ENCODE data around the gene NINJ2.
"Not testable (repeated sequence)": the region's sequence is repeated elsewhere in the genome, so short reads cannot be mapped to it uniquely, and the experiment has no call there.

The NINJ2 gene

DNA sequence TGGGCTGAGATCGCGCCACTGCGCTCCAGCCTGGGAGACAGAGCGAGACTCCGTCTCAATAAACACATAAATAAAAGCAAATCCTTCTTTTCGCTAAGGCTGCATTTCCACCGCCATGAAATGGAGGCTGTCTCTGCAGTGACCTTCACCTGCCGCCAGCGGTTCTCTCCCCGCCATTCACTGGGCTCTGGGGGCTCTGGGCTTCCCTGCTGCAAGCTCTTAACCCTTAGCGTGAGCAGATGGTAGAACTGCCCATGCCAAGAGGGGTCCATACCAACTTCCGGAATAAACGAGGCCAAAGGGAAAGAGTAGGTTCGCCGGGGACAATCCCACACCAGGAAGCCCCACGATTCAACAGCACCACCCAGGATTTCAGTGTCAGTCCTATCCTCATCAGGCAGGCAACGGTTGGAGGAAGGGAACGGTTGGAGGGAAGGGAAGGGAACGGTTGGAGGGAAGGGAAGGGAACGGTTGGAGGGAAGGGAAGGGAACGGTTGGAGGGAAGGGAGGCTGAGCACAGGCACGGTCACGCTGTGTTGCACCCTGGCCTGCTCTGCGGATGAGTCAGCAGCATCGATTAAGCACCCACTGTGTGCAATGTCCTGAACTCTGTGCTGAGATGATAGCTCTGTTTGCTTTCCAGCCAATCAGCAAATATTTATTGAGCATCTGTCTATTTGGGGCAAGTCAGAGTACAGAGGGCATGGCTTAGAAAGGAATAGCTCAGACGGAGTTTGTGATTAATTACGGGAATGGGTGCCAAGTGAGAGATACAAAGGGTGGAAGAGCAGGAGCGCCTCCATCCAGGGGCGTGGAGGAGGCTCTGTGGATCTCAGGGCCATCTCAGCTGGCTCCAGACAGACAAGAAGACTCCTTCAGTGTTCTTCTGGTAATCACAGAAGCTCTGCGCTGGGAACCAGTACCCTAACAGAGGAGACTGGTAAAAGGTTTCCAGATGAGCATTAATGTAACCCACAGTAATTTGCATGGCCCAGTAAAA, 77.9 kb downstream of the NINJ2 start:
- no peak for DNase-seq (ENCODE audit: low spot score)

DNA sequence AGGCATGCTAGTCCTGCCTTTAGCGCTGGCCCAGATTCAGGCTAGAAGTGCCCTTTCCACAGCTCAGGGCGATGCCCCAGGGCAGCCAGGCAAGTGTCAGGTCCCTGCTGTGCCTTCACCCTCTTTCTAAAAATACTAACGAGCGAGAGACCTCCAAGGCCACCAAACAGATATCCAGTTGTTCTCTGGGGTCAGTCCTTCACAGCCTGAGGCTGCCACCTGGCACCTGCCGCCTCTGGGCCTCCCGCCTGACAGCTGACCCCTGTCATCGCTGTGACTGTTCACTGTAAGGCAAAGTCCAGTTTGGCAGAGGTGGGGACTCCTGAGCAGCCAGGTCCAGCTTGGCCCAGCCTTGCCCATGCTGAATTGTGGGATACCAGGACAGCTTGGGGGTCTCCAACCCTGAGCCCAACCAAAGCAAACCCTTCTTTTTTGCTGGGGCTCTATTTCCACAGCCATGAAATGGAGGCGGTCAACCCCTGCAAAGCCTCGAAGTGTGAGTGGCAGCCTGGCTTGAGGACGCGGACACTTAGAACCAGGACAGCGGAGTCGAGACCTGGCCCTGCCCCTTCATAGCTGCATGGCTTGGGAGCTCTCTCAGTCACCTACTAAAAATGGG, 79.9 kb downstream of the NINJ2 start:
- DNase-seq (ENCODE audit: low spot score) = no peak

DNA sequence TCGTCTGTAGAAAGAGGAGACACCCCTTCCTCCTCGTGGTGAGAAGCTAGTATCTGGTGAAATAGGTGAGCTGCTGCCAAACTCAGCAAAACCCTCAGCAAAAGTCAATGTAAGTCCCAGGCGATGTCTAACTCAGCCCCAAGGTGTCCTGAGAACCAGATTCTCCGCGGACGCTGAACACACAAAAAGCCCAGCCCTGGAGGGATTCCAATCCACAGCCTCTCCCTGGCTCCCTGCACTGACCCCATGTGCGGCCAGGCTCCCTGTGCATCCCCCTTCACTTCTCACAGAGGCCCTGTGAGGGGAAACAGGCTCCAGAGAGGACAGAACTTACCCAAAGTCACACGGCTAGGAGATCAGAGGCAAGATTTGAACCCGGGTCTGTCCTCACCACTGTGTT, 81.5 kb downstream of the NINJ2 start:
- no peak for DNase-seq (ENCODE audit: low spot score)

DNA sequence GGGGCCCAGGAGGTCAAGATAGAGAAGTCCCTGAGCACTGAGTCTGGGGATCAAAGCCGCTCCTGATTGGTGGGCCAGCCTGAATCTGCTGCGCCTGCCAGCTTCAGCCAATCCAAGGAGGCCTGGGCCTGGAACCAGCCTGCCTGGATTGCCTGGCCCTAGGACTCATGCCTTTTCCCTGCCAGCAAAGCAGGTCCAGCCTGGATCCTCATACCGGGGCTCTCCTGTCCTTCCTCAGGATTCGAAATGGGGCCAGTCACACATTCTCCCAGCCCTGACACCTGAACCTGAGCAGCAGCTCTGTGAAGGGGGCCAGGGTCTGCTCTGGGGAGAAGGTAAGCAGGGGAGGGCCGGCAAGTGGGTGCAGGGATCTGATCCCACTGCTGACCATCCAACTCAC, 81.9 kb downstream of the NINJ2 start:
- DNase-seq (ENCODE audit: low spot score) = no peak

- no peak for DNase-seq (ENCODE audit: low spot score)
These were observed 82.4 kb downstream of the NINJ2 start for GRCh38 chr12:580813-581212.

DNA sequence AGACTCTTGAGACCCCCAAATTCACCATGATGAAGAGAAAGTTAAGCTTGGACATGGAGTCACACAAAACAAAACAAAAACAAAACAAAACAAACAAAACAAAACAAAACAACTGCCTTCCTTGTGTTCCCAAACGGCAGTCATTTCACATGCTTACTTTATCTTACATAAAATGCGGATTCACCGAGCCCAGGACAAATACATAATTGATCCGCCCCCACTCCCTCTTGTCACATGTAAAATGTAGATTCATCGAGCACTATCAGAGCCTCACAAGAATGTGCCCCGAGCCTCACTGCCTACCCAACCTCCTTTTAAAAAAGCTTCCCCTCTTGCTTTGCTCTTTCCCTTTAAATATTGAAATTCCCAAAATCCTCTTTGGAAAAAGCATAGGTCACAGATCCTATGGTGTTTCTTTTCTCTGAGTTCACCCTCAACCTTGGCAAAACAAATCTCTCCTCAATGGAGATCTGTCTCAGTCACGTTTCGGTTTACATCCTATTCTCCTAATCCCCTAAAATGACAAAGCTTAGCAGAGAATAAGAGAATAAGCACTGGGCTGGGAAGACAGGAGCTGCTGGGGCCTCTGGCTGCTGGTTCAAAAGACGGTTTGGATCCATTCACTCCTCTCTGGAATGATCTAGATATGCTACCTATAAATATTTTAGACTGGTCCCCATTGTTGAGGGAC, 83.7 kb downstream of the NINJ2 start:
- no peak for DNase-seq (ENCODE audit: low spot score)

GRCh38 chr12:578748-579419, 84.4 kb downstream of the NINJ2 start:
- no peak for DNase-seq (ENCODE audit: low spot score)

DNA sequence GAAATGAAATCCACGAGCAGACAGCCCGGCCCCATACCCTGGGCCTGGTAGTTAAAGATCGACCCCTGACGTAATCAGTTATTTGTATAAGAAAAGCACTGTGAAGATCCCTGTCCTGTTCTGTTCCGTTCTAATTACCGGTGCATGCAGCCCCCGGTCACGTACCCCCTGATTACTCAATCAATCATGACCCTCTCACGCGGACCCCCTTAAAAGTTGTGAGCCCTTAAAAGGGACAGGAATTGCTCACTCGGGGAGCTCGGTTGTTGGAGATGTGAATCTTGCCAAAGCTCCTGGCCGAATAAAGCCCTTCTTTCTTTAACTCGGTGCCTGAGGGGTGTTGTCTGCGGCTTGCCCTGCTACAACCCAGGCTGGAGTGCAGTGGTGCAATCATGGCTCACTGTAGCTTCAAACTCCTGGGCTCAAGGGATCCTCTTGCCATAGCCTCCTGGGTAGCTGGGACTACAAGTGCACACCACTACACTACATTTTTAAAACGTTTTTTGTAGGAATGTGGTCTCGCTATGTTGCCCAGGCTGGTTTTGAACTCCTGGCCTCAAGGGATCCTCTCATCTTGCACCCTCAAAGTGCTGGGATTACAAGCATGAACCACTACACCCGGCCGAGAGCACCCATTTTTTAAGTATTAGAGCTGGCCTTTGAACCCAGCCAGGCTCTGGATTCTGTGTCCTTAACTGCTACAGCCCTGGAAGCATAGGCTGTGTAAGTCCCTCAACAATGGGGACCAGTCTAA, 85.1 kb downstream of the NINJ2 start:
- DNase-seq (ENCODE audit: low spot score) = not testable (repeated sequence)

DNA sequence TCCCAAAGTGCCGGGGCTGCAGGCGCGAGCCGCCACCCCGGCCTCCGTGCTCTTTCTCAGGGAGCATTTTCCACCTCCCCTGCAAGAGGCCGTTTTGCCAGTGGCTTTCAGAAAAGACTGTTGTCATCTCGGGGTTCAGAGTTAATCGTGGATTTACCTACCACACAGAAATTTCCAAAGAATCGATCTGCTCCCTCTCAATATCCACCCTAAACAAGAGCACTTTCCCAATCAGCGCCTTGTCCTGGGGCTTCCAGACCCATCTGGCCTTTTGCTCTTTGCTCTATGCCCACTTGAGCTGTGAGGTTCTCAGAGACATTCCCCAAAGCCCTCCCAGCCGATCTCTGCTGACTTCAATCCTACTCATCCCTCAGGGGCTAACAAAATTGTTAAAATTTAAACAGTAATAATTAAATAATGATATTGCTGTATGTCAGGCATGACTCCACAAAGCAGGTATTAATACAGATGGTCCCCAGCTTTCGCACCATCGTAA, 86.6 kb downstream of the NINJ2 start:
- DNase-seq (ENCODE audit: low spot score) = no peak

DNA sequence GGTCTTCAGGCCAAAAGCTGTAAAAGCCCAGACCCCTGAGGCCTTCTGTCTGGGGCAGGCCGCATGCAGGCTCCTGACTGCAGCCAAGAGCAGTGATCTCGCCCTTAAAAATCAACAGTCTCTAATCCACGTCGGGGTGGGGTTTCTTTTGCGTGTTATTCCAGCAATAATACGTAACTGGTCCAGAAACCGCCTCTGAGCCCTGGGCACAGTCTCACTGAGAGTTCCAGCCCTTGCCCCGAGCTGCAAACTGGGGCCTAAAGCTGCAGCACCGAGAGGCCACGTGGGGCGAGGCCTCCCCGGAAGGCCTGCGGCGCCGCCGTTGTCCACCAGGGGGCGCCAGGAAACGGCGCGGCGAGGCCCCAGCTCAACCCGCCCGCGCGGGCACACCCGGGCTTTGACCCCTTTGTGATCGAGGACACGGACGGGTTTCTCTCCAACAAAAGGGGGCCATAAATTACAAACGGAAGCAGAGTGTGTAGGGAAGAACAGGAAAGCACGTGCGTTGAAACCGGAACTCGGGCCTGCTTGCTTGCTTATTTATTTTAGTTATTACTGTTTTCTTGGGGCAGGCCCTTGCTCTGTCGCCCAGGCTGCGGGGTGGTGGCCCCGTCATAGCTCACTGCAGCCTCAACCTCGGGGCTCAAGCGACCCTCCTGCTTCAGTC, 87.2 kb downstream of the NINJ2 start:
- peak; percentile 78 for DNase-seq (ENCODE audit: low spot score)

GRCh38 chr12:575129-575502, 88.1 kb downstream of the NINJ2 start:
- DNase-seq (ENCODE audit: low spot score) = peak; percentile 89

DNA sequence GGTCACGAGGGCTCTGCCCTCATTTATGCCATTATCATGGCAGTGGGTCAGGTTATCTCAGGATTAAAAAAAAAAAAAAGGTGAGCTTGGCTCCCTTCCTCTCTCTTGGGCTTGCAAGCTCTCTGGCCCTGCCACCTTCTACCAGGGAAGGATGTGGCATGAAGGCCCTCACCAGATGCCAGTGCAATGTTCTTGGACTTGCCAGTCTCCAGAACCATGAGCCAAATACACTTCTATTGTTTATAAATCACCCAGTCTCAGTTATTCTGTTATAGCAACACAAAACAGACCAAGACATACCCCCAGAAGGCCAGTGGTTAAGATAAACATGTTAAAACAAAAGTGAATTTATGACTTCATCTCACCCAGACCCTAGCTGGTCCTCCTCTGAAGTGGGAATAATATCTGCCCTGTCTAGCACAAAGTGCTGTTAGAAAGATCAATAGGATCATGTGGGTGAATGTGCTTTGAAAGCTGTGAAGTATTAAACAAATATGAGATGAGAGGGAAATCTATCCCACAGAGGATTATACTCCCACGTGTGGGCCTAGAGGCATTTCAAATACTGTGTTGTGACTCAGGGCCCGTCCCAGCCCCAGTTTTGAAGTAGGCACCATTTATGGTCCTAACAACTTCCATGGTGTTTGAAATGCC, 88.6 kb downstream of the NINJ2 start:
- DNase-seq (ENCODE audit: low spot score) = peak; percentile 98

DNA sequence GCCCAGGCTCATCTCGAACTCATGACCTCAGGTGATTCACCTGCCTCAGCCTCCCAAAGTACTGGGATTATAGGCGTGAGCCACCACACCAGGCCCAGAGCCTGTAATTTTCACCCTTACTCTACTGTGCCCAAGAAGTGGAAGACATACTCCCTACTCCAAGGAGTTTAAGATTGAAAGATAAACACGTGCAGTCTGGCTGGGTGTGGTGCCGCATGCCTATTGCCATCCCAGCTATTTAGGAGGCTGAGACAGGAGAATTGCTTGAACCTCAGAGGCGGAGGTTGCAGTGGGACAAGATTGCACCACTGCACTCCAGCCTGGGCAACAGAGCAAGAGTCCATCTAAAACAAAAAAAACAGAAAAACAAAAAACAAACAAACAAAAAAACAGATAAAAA, 90.0 kb downstream of the NINJ2 start:
- no peak for DNase-seq (ENCODE audit: low spot score)

DNA sequence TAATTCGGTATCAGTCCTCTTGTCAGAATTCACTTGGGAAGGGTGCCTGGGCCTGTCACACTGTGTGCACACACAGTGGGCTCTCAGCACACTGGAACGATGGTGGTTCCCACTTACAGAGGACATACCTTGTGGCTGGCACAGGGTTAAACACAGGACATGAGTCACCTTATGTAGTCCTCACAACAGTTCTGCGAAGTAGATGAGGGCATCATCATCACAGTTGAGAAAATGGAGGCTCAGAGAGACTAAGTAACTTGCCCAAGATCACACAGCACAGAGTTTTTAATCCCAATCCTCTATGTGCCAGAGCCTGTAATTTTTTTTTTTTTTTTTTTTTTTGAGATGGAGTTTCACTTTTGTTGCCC, 90.7 kb downstream of the NINJ2 start:
- DNase-seq (ENCODE audit: low spot score) = no peak

DNA sequence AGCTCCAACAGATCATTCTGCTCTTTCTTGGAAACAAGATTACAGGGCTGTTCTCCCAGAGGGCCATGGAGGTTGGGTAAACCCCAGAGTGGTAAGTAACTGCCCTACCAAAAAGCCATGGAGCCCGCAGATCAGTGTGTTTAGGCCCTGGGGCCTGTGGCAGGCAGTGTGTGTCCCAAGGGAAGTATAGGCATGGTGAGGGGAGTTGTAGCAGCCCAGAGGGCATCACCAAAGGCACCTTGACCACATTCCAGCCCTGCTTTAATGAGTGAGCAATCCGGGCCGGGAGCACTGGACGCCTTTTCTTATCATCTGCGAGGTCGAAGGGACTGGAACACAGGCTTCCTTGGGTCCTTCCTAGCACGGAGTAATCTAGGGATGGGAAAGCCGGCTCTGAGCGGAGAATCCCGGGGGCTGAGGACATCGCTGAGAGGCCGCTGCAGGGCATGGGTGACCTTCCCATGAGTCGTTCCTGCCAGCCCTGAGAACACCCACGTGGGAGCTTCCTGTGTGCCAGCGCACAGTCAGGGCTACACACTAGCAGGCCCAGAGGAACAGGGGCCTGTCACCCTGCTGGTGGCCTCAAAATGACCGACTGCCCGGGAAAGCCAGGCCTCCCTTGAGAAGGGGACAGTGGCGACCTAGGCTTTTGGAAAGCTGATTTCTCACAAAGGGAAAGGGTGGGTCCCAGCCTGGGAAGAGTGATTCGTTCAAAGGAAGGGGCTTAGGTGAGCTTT, 91.3 kb downstream of the NINJ2 start:
- peak; percentile 35 for DNase-seq (ENCODE audit: low spot score)

DNA sequence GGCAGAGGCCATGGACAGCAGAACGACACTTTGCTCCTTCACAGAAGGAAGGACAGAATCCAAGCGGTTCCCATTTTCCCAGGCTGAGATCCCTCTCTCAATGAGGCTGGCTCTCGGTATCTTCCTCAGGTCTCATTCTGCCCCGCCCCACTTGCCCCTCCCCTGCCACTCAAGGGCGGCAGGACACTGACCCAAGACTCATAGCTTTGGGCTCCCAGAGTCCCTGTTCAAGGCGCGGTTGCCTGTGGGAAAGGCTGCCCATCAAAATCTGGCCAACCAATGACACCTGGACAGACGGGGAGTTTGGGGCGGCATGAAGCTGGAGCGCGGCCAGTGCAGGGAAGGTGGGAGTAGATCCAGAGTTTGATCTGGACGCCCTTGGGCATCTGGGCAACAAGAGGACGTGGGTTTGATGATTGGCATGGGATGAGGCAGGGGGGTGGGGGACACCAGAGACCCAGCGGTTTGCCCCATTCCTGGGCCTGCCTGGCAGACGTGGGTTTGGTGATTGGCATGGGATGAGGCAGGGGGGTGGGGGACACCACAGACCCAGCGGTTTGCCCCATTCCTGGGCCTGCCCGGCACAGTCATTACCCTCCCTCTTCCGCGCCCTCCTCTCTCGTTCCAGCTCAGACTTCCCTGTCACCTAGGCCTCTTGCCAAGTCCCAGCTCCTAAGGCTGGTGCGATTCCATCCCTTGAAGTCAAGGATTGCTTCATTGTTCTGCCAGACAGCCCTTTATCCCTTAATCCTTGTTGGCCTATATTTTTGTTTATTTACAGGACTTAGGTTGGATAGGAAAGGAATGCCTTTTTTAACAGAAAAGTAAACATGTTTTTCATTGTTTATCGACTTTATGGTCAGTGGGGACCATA, 92.1 kb downstream of the NINJ2 start:
- DNase-seq (ENCODE audit: low spot score) = peak; percentile 86

DNA sequence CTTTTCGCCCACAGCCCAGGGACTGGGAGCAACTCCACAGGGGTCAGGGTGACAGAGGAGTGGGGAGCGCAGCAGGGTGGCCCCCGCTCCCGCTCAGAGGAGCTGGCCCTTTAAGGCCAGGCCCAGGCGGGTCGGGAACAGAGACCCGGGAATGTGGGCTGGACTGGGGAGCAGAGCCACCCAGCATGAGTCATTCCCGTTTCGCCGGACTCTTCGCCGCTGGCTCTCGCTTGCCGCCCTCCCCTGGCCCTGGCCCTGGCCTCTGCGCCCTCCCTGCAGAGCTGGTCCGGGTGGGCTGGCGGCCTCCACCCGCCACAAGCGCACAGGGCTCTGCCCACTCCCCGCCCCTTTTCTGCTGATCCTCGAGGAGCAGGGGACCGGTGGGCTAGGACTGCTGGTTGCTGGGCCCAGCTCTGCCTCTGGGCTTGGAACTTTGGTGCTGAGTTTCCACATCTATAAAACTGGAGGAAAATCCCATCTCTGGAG, 92.8 kb downstream of the NINJ2 start:
- DNase-seq (ENCODE audit: low spot score) = peak; percentile 95

GRCh38 chr12:569803-570434, 93.3 kb downstream of the NINJ2 start:
- peak; percentile 84 for DNase-seq (ENCODE audit: low spot score)
